Activated naive CD4-positive, alpha-beta T cell treated with anti-CD3 and anti-CD28 coated beads for 36 hours (primary cell): ENCODE measurements around the gene NRAS. TPM values are rescaled to one million over a fixed set of nuclear protein-coding genes. Genes with fewer than 3 reads are reported as not detected.
A peak's percentile ranks its signal among the peaks of the same experiment; 100 is the strongest.

Source experiments
- CTCF ChIA-PET: fragments of 350-600 bp; sonication (Branson Sonifier 250); formaldehyde crosslinking; loops from one replicate; lab custom pipeline; 2021; ENCODE audit warnings: antibody characterized with exemption; lab: Charles Lee
- DNase-seq: peaks from one replicate; pipeline ENCODE4 v3.0.0-alpha.2; 2020
- H3K27ac Mint-ChIP-seq: one replicate; pipeline ENCODE4 v1.8.0; 2021; ENCODE audit warnings: mild to moderate bottlenecking, mixed read lengths
- H3K27me3 Mint-ChIP-seq: one replicate; pipeline ENCODE4 v1.8.0; 2021; ENCODE audit warnings: low read depth, mixed read lengths
- H3K36me3 Mint-ChIP-seq: one replicate; pipeline ENCODE4 v1.8.0; 2021; ENCODE audit warnings: low read depth, mixed read lengths
- H3K4me1 Mint-ChIP-seq: one replicate; pipeline ENCODE4 v1.8.0; 2021; ENCODE audit warnings: low read depth, mixed read lengths
- H3K4me3 Mint-ChIP-seq: one replicate; pipeline ENCODE4 v1.8.0; 2021; ENCODE audit warnings: mild to moderate bottlenecking, moderate library complexity, mixed read lengths
- H3K9me3 Mint-ChIP-seq: one replicate; pipeline ENCODE4 v1.8.0; 2021; ENCODE audit warnings: mixed read lengths
- intact Hi-C: fragments of 100-400 bp; cut with micrococcal nuclease; formaldehyde crosslinking; loops from one replicate; pipeline ENCODE4 v1.15.1; 2023
- total RNA-seq, 2 experiments: library from RNA; stranded (reverse); gene quantifications; one replicate each; pipeline ENCODE4 v1.2.3, GENCODE V29; 2021

The NRAS gene
- total RNA-seq, 2 experiments from 2014 or later: 42.1 to 43.9 TPM

DNA sequence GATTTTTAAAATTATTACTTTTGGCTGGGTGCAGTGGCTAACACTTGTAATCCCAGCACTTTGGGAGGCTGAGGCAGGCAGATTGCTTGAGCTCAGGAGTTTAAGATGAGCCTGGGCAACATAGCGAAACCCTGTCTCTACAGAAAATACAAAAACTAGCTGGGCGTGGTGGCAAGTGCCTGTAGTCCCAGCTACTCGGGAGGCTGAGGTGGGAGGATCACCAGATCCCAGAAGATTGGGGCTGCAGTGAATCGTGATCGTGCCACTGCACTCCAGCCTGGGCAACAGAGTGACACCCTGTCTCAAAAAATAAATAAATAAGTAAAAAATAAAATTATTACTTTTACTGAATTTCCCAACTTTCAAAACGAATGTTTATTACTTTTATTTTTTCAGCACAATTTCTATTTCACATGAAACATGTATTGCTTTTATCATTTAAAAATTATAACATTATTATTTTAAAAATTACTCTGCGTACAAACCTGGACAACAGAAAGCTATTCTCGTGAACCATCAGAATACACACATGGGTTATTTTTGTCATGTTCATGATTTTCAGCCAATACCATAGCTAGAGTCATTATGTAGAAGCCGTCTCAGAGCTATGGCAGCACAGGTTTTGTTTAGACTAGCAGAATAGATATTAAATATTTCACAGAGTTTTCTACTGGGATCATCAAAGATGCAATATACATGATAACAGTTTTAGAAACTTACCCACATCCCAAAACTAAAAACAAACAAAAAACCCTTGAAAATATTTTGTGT is 21.8 kb downstream of the NRAS start:
- H3K27ac Mint-ChIP-seq: no peak overlapping the region
- no peak for DNase-seq
- intact Hi-C loops: no loop called here
- H3K36me3 Mint-ChIP-seq: no peaks in the 10 kb centered on the region
- no peak overlapping the region for H3K4me3 Mint-ChIP-seq
- H3K27me3 Mint-ChIP-seq: peaks cover 4% of the 10 kb centered on the region
- H3K9me3 Mint-ChIP-seq: no peaks in the 10 kb centered on the region
- CTCF ChIA-PET: interaction anchor here (0.8 kb wide), 1 partner anchor 675 kb away, joined by 5 read pairs; no protein-coding TSS in a partner anchor
- H3K4me1 Mint-ChIP-seq: no peaks in the 10 kb centered on the region

DNA sequence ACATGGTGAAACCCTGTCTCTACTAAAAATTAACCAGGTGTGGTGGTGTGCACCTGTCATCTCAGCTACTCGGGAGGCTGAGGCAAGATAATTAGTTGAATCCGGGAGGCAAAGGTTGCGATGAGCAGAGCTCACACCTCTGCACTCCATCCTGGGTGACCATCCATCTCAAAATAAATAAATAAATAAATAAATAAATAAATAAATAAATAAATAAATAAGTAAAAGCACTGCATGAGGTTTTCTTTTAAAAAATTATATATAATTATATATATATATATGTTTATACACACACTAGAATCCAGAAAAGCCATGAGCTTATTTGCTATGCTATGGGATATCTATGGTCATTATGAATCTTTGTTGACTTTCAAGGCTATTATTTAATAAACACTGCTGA is 23.6 kb downstream of the NRAS start:
- Mint-ChIP-seq H3K27ac (no peak overlapping the region), H3K4me3 (no peak overlapping the region), H3K4me1 (no peaks in the 10 kb centered on the region), H3K36me3 (no peaks in the 10 kb centered on the region), H3K9me3 (no peaks in the 10 kb centered on the region), H3K27me3 (peaks cover 7% of the 10 kb centered on the region)
- intact Hi-C loops: no loop called here
- CTCF ChIA-PET: interaction anchor here (0.6 kb wide), 1 partner anchor 247 kb away, joined by 3 read pairs; no protein-coding TSS in a partner anchor
- DNase-seq: no peak

DNA sequence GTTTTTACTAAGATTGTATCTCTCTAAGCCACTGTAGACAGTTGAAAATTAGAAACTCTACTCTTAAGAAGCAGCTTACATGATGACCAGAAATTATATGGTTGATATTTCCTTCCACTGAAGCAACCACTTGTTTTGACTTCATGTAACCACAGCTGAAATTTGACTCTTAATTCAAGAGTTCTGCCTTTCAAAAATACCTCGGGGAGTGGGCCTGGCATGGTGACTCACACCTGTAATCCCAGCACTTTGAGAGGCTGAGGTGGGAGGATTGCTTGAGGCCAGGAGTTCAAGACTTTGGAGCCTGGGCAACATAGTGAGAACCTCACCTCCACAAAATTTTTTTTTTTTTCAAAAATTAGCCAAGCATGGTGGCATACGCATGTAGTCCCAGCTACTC is 25.5 kb downstream of the NRAS start:
- H3K4me3 Mint-ChIP-seq: no peak overlapping the region
- intact Hi-C loops: no loop called here
- DNase-seq: no peak
- H3K4me1 Mint-ChIP-seq: no peaks in the 10 kb centered on the region
- H3K27ac Mint-ChIP-seq: no peak overlapping the region
- H3K9me3 Mint-ChIP-seq: no peaks in the 10 kb centered on the region
- H3K27me3 Mint-ChIP-seq: peaks cover 17% of the 10 kb centered on the region
- no peaks in the 10 kb centered on the region for H3K36me3 Mint-ChIP-seq
- CTCF ChIA-PET: no interaction called here

DNA sequence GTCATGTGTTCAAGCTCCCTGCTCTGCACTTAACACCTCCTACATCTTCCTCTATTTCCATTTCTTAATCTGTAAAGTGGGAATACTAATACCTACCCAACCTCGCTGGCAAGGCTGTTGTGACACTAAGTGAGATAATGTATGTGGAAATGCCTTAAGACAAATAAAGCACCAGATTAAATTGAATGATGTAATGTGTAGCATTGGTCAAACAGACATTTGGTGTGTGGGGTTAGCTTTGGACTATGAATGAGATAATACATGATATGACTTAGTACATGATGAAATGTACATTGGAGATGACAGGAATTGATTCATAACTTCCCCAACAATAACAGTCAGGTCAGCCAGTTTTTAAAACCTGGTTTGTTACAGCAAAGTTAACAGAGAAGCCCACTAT is 26.4 kb downstream of the NRAS start:
- Mint-ChIP-seq H3K9me3 (no peaks in the 10 kb centered on the region), H3K36me3 (no peaks in the 10 kb centered on the region), H3K4me3 (no peak overlapping the region), H3K27me3 (peaks cover 25% of the 10 kb centered on the region), H3K27ac (no peak overlapping the region), H3K4me1 (no peaks in the 10 kb centered on the region)
- intact Hi-C loops: no loop called here
- DNase-seq: no peak
- CTCF ChIA-PET: no interaction called here

DNA sequence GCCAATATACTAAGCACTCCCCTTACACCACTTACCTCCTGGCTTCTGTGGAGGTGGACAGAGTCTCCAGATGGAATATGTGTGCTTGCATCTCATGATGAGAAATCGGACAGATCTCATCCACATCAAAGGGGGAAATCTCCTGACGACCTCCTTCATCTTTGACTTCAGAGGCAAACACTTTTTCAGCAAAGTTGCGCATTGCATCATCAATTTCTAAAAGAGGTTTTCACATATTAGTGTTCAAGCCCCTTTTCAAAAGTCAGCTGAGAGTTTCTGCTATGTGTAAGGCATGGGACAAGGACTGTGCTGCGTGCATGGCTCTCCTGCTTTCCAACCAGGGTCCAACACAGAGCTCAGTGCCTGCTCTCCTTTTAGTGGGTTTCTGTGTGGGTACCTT is 28.0 kb downstream of the NRAS start:
- Mint-ChIP-seq H3K9me3 (no peaks in the 10 kb centered on the region), H3K27ac (no peak overlapping the region), H3K4me1 (no peaks in the 10 kb centered on the region), H3K36me3 (no peaks in the 10 kb centered on the region), H3K4me3 (no peak overlapping the region), H3K27me3 (peaks cover 28% of the 10 kb centered on the region)
- no peak for DNase-seq
- CTCF ChIA-PET: no interaction called here
- intact Hi-C loops: no loop called here

DNA sequence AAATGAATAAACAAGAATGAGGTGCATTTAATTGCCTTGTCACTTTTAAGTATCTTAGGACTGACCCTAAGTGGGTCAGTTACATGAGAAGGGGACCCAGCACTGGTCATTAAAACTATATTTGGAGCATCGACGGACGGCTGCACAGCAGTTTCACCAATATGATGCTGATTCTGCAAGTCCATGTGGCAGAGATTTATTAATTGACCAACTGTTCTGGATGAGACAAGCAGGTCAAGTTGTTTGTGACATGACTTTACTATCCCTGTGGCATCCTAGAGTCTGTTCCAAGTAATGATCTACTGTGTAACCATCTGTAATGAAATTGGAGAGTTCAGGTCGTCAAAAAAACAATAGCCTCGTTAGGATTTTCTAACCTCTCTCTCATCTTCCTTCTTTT is 30.7 kb downstream of the NRAS start:
- H3K9me3 Mint-ChIP-seq: no peaks in the 10 kb centered on the region
- CTCF ChIA-PET: no interaction called here
- no peak overlapping the region for H3K27ac Mint-ChIP-seq
- no peak overlapping the region for H3K4me3 Mint-ChIP-seq
- no peak for DNase-seq
- H3K4me1 Mint-ChIP-seq: no peaks in the 10 kb centered on the region
- peaks cover 26% of the 10 kb centered on the region for H3K27me3 Mint-ChIP-seq
- no peaks in the 10 kb centered on the region for H3K36me3 Mint-ChIP-seq
- intact Hi-C loops: no loop called here

DNA sequence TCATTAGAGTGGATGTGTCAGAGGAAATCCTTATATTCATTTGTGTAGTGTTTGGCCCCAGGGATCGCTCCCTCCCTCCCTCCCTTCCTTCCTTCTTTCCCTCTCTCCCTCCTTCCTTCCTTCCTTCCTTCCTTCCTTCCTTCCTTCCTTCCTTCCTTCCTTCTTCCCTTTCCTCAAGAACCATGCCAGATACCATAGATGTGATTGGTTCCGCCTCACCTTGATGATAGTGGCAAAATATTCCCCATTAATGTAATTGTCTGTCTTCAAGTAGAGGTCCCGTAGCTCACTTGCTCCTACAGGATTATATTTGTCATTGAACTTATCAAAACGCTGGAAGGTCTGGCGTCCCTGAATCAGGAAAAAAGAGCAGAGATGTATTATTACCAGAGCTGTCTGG is 38.9 kb downstream of the NRAS start:
- H3K36me3 Mint-ChIP-seq: no peaks in the 10 kb centered on the region
- H3K9me3 Mint-ChIP-seq: no peaks in the 10 kb centered on the region
- CTCF ChIA-PET: no interaction called here
- no peak overlapping the region for H3K27ac Mint-ChIP-seq
- DNase-seq: no peak
- no peaks in the 10 kb centered on the region for H3K4me1 Mint-ChIP-seq
- intact Hi-C loops: loop anchor here (10.0 kb wide), 1 partner anchor 377 kb away; no protein-coding TSS in a partner anchor
- peaks cover 14% of the 10 kb centered on the region for H3K27me3 Mint-ChIP-seq
- no peak overlapping the region for H3K4me3 Mint-ChIP-seq

DNA sequence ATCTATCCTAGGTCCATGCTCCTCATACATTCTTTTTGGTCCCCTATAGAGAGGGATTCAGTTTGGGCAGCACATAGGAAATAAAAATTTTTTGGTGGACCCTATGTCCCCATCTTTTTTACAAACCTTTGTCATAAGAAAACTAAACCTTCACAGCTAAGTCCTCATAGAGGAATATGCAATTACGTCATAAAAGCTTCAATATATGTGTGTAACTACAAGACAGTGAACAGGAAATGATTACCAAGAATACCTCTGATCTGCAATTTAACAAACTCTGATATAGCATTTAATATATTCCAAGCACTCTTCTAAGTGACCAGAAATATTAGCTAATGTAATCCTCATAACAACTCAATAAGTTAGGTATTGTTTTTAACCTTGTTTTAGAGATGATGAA is 40.5 kb downstream of the NRAS start:
- Mint-ChIP-seq H3K4me1 (no peaks in the 10 kb centered on the region), H3K9me3 (no peaks in the 10 kb centered on the region), H3K27ac (no peak overlapping the region), H3K27me3 (peaks cover 14% of the 10 kb centered on the region), H3K36me3 (no peaks in the 10 kb centered on the region), H3K4me3 (no peak overlapping the region)
- intact Hi-C loops: loop anchor here (10.0 kb wide), 1 partner anchor 379 kb away; no protein-coding TSS in a partner anchor
- CTCF ChIA-PET: no interaction called here
- no peak for DNase-seq

DNA sequence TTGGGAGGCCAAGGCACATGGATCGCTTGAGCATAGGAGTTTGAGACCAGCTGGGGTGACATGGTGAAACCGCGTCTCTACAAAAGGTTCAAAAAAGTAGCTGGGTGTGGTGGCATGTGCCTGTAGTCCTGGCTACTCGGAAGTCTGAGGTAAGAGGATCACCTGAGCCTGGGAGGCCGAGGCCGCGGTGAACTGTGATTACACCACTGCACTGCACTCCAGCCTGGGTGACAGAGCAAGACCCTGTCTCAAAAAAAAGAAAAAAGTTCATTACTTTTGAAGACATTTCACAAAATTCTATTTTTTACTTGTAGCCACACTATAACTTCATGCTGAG is 44.7 kb downstream of the NRAS start:
- no peak for DNase-seq
- Mint-ChIP-seq H3K27me3 (peaks cover 6% of the 10 kb centered on the region), H3K9me3 (no peaks in the 10 kb centered on the region), H3K36me3 (no peaks in the 10 kb centered on the region), H3K4me3 (no peak overlapping the region), H3K4me1 (peaks cover 4% of the 10 kb centered on the region), H3K27ac (no peak overlapping the region)
- intact Hi-C loops: loop anchor here (2.0 to 10.0 kb wide), 3 partner anchors 161 to 695 kb away; partner anchors contain the start of genes OLFML3 and TRIM33
- CTCF ChIA-PET: interaction anchor here (0.6 to 4.4 kb wide), 5 partner anchors 10 to 325 kb away, joined by 3 to 31 read pairs (median 3); partner anchors contain the start of gene NRAS

DNA sequence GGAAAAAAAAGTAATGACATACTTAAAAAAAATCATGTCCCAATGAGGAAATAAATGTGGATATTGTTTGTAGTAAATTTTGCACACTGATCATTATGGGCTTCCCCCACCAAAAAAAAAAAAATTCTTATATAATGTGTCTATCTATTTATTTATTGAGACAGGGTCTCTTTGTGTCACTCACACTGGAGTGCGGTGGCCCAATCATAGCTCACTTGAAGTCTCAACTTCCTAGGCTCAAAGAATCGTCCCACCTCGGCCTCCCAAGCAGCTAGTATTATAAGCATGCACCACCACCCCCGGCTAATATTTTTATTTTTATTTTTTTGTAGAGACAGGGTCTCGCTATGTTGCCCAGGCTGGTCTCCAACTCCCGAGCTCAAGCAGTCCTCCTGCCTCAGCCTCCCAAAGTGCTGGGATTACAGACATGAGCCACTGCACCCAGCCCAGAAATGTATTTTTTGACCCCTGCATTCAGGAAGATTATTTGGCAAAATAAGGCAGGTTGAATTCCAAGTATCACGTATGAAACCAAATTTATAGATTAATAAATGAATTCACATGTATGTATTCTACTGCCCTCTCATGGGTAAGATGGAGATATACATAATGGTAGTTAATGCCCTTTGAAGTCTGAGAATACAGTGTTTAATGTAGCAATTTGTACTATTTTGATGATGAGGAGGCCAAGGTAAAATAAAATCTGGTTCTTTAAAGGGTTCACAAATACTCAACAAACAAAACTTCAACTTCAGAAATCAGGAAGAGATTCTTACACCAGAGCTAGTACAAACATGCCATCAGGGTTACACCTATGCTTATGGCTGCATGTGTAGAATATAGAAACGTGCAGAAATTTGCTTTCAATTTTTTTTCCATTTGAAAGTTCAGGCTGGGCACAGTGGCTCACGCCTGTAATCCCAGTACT is 45.3 kb downstream of the NRAS start:
- no peak overlapping the region for H3K27ac Mint-ChIP-seq
- intact Hi-C loops: loop anchor here (2.0 to 10.0 kb wide), 3 partner anchors 160 to 694 kb away; partner anchors contain the start of genes OLFML3 and TRIM33
- H3K27me3 Mint-ChIP-seq: peaks cover 1% of the 10 kb centered on the region
- H3K4me1 Mint-ChIP-seq: peaks cover 4% of the 10 kb centered on the region
- H3K4me3 Mint-ChIP-seq: no peak overlapping the region
- H3K9me3 Mint-ChIP-seq: no peaks in the 10 kb centered on the region
- H3K36me3 Mint-ChIP-seq: no peaks in the 10 kb centered on the region
- CTCF ChIA-PET: interaction anchor here (0.6 to 4.4 kb wide), 7 partner anchors 9 to 324 kb away, joined by 3 to 31 read pairs (median 3); no protein-coding TSS in a partner anchor
- DNase-seq: no peak

DNA sequence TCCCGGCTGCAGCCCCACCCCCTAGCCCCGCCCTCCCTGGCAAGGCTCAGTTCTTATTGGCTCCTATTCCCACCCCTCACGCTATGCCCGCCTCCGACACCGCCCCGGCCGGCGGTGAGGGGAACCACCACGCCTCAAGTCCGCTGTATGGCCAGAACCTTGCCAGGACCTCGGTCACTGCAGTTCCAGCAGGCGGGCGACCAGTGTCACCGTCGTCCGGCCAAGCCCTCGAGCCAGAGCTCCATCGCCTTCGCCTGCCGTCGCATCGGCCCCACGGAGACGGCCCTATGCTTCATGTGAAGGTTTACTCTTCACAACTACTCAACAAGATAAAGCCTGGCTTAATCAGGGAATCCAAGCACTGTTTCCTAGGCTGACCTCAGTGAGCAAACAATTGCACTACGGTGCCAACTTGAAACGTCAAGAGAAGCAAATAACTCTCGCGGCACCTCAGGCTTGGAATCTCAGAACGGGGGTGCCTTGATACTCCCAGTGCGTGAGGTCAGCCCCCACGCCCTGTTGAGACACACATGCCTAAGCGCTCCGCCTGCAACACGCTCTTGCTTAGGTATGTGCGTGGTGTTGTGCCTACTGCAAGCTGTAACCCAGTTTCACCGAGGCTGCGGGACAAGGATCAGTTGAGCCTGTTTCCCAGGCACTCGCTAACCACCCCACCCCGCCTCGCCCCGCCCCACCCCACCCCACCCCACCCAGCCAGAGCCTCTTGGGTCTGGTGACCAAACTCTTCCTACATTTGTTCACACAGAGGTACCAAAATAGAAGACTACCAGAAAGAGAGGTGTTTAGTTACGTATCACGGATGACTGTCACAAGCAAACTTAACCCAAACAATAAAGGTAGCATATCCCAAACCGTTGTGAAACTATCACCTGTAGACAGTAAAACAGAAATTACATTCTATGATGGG is 46.2 kb downstream of the NRAS start:
- H3K9me3 Mint-ChIP-seq: no peaks in the 10 kb centered on the region
- peaks cover 1% of the 10 kb centered on the region for H3K27me3 Mint-ChIP-seq
- peak; percentile 87 for DNase-seq
- peaks cover 4% of the 10 kb centered on the region for H3K4me1 Mint-ChIP-seq
- H3K27ac Mint-ChIP-seq: no peak overlapping the region
- CTCF ChIA-PET: interaction anchor here (0.6 to 4.4 kb wide), 3 partner anchors 10 to 323 kb away, joined by 3 to 31 read pairs (median 5); no protein-coding TSS in a partner anchor
- H3K4me3 Mint-ChIP-seq: peak overlapping the region; percentile 87
- no peaks in the 10 kb centered on the region for H3K36me3 Mint-ChIP-seq
- intact Hi-C loops: loop anchor here (1.0 to 10.0 kb wide), 8 partner anchors 46 to 693 kb away; partner anchors contain the start of genes BCAS2, CSDE1, NRAS and OLFML3
